COLO829 (cell line): ENCODE results near the gene HCRT.

ENCODE experiments used
- DNase-seq: peaks from one replicate; pipeline ENCODE4 v3.0.0; 2012; ENCODE audit warnings: low spot score

The HCRT gene

DNA sequence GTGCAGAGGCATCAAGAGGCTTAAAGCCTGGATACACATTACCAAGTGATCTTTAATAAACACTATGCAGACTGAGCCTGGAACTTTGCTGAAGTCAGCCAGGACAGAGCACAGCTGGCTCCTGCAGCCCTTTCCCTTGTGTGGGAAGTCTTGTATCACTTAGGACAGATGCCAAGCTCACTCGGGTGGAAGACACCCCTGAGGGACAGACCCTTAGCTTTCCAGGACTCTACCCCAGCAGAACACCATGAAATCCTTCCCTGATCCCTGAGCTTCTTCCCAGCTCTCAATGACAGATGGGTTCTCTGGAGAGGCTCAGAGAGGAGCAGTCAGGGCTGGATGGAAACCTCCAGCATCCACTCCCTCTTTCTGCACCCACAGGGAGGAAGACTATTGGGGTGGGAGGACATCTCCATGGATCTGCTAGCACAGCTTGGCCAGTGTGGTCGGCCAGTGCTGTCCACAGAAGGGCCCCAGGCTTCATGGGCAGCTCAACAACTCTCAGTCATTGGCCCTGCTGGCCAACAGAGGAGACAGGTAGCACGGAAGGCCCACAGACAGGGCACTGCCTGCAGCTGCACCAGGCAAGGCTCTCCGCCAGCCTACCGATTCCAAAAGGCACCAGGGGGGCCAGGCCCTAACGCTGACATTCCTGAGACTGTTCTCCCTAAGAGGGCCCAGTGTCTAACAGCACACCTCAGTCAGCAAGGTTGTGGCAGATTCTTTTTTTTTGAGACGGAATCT, 46.3 kb downstream of the HCRT start:
- no peak for DNase-seq

- no peak for DNase-seq
These were observed 48.6 kb downstream of the HCRT start for GRCh38 chr17:42136654-42137051.

DNA sequence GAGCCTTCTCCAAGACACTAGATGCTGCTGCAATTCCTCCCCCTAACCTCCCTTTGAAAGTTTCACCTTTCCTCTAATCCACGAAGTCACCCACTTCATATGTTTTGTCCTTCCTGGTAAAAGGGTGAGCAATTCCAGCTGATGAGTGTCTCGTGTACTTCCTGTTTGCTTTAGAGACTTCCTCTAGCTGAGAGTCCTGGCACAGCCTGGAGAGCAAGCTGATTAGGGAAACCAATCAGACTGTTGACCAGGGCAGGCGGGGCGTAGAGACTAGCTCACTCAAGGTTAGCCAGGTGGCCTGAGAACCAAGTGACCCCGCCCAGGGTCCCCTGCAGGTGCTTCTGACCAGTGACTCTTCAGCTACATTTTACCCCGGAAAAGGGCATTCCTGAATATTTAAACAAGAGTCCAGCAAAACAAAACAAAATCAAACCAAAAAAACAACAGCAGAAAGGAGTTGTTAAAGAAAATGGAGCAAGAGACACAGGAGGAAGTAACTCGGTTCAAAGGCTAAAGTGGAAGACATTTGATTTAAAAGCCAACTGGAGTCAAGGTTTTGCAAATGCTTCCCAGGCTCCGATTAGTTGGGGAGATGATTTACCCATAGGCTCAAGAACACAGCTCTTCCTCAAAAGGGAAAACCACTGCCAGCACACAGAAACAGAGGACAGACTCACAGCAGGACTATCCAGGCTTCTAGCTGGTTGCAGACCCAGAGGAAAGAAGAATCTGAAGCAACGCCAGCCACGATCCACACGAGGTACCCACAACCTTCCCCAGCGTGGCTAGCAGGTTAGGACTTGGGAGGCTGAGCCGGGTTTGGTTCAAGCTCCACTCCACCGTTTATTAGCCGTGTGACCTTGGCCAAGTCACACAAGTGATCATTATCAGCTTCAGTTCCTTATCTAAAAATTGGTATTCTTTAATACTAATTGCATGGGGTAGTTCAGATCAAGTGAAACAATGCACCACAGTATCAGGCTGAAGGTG, 49.3 kb downstream of the HCRT start:
- no peak for DNase-seq

- no peak for DNase-seq
These were observed 50.1 kb downstream of the HCRT start for GRCh38 chr17:42135151-42135550.
